Heart right ventricle (tissue), 16 donors: ENCODE measurements around the gene DIP2C. TPM values are rescaled to one million over a fixed set of nuclear protein-coding genes. Genes with fewer than 3 reads are reported as not detected.
A peak's percentile ranks its signal among the peaks of the same experiment; 100 is the strongest.

Experiments
- ATAC-seq, 8 donors: fragments of 200-7000 bp; cut with Tn5 transposase; one replicate each; pipeline ENCODE4 v1.9.1; 2020; ENCODE audit warnings: mild to moderate bottlenecking in 8 of 8, moderate library complexity in 8 of 8, moderate number of reproducible peaks in 1 of 8
- DNase-seq, 2 donors: peaks; one replicate each; pipeline ENCODE4 v3.0.0-alpha.2; 2020
- H3K27ac ChIP-seq, 10 donors: fragments of 200-600 bp; sonication (generic) in 2 of 10; one replicate each; pipeline versions ENCODE4 v1.5.0 to v1.8.0; 2020 to 2022; ENCODE audit warnings: mild to moderate bottlenecking in 3 of 10
- H3K27me3 ChIP-seq, 7 donors: fragments of 200-600 bp; one replicate each; pipeline ENCODE4 v1.8.0; 2021 to 2022; ENCODE audit warnings: mild to moderate bottlenecking in 2 of 7
- H3K36me3 ChIP-seq, 9 donors: fragments of 200-600 bp; sonication (generic) in 1 of 9; one replicate each; pipeline versions ENCODE4 v1.5.0 to v1.8.0; 2020 to 2022; ENCODE audit warnings: mild to moderate bottlenecking in 2 of 9
- H3K4me1 ChIP-seq, 9 donors: fragments of 200-600 bp; sonication (generic) in 1 of 9; one replicate each; pipeline versions ENCODE4 v1.5.0 to v1.8.0; 2020 to 2022; ENCODE audit warnings: mild to moderate bottlenecking in 4 of 9
- H3K4me3 ChIP-seq, 10 donors: fragments of 200-600 bp; sonication (generic) in 2 of 10; one replicate each; pipeline versions ENCODE4 v1.5.0 to v1.8.0; 2020 to 2022; ENCODE audit warnings: mild to moderate bottlenecking in 7 of 10, moderate library complexity in 2 of 10
- H3K9me3 ChIP-seq, 11 donors: fragments of 200-600 bp in 10 of 11; sonication (generic) in 2 of 11; one replicate each; pipeline versions ENCODE4 v1.5.0 to v1.8.0; 2013 to 2022; ENCODE audit warnings: mild to moderate bottlenecking in 2 of 11, control low read depth in 1 of 11, moderate library complexity in 1 of 11
- WGBS, 2 donors: extraction: QIAGEN DNeasy Blood & Tissue Kit; methylation state at CpG; one replicate each; pipeline ENCODE4 v1.1.7; 2013; ENCODE audit warnings: inconsistent platforms in 1 of 2; 5-methylcytosine and 5-hydroxymethylcytosine counted together
- intact Hi-C, 10 donors: fragments of 100-400 bp; cut with DNase I; formaldehyde crosslinking; loops; one replicate each; pipeline versions ENCODE4 v1.11.1 to v1.14.2; 2022
- long read RNA-seq, 3 donors: library from polyadenylated mRNA; unstranded; transcript quantifications; one replicate each; pipeline ENCODE4 v2.0.0, GENCODE V29; 2020 to 2021
- polyA plus RNA-seq, 2 donors: library from polyadenylated mRNA; stranded (reverse); fragments of 200-250 nt; gene quantifications; one replicate each; pipeline ENCODE4 v1.2.3, GENCODE V29; 2013
- total RNA-seq, 10 donors: library from RNA; stranded (reverse); fragmentation: NEBNext Ultra II Directional in 3 of 10; extraction: Animal tissue kit (Norgen Biotek cat#: 25700) in 3 of 10; gene quantifications; one replicate each; pipeline versions ENCODE4 v1.2.1 to v1.2.4, GENCODE V29; 2021 to 2023
- TF ChIP-seq, protein P1 (sequence below), 9 donors: fragments of 200-600 bp; sonication (generic) in 2 of 9; IDR thresholded peaks; one replicate each; pipeline versions ENCODE4 v1.5.0 to v1.8.0; 2021 to 2022; ENCODE audit warnings: antibody characterized with exemption in 9 of 9, mild to moderate bottlenecking in 5 of 9, moderate library complexity in 1 of 9
- donor health status: Arrhythmogenic right ventricular cardiomyopathy.
- donor health status: ischemic (EF 13 %, LVEDD 7.1; RV severe dilation, severe dysfunction).
- donor health status: healthy with polysubstance abuse.
- donor health status: DM: no; HTN: yes; CAD: no.
- donor health status: DM: no; HTN: no; CAD: no.
- donor health status: ischemic (EF 25% LVEDD 6.9; RV normal size, moderate dysfunction).
- donor health status: ischemic (EF 25% LVEDD 5.7; RV mildly dilated, moderate dysfunction).
- donor health status: healthy.
- donor health status: DM: yes; HTN: yes; CAD: no.
- donor health status: Ischemic cardiomyopathy.
- donor health status: ischemic (EF 35%, LVEDD 5.7; RV mildly dilated, moderate dysfunction).
- donor health status: nonischemic (EF 11% LVEDD 7.7; RV severe dilation, severe dysfunction).
- donor health status: DM: yes; HTN: yes; CAD: no.
- donor health status: PGD.
- donor health status: ischemic (EF 29% LVEDD 5.4; RV normal size, mild dysfunction).
- donor health status: nonischemic (EF 23%, LVEDD 6.1; RV moderate dilation, normal function).

Gene DIP2C, protein sequence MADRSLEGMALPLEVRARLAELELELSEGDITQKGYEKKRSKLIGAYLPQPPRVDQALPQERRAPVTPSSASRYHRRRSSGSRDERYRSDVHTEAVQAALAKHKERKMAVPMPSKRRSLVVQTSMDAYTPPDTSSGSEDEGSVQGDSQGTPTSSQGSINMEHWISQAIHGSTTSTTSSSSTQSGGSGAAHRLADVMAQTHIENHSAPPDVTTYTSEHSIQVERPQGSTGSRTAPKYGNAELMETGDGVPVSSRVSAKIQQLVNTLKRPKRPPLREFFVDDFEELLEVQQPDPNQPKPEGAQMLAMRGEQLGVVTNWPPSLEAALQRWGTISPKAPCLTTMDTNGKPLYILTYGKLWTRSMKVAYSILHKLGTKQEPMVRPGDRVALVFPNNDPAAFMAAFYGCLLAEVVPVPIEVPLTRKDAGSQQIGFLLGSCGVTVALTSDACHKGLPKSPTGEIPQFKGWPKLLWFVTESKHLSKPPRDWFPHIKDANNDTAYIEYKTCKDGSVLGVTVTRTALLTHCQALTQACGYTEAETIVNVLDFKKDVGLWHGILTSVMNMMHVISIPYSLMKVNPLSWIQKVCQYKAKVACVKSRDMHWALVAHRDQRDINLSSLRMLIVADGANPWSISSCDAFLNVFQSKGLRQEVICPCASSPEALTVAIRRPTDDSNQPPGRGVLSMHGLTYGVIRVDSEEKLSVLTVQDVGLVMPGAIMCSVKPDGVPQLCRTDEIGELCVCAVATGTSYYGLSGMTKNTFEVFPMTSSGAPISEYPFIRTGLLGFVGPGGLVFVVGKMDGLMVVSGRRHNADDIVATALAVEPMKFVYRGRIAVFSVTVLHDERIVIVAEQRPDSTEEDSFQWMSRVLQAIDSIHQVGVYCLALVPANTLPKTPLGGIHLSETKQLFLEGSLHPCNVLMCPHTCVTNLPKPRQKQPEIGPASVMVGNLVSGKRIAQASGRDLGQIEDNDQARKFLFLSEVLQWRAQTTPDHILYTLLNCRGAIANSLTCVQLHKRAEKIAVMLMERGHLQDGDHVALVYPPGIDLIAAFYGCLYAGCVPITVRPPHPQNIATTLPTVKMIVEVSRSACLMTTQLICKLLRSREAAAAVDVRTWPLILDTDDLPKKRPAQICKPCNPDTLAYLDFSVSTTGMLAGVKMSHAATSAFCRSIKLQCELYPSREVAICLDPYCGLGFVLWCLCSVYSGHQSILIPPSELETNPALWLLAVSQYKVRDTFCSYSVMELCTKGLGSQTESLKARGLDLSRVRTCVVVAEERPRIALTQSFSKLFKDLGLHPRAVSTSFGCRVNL (N-terminal part only)
- total RNA-seq (10 to 100 TPM; 27.6 to 48.2 (median 35.4) TPM), polyA plus RNA-seq (1 to 10 TPM; 7.1 to 8.6 TPM)
- long read RNA-seq, donor 1, full-length matches to known transcripts: 1 of 28 reads
- long read RNA-seq, donor 1, partial matches to known transcripts: 16 of 28 reads
- long read RNA-seq, donor 1, other reads (novel, unspliced or antisense): 11 of 28 reads
- long read RNA-seq, donor 2, full-length matches to known transcripts: 1 of 28 reads
- long read RNA-seq, donor 2, partial matches to known transcripts: 20 of 28 reads
- long read RNA-seq, donor 2, other reads (novel, unspliced or antisense): 7 of 28 reads
- long read RNA-seq, donor 3, full-length matches to known transcripts: 1 of 126 reads
- long read RNA-seq, donor 3, partial matches to known transcripts: 86 of 126 reads
- long read RNA-seq, donor 3, other reads (novel, unspliced or antisense): 39 of 126 reads

DNA sequence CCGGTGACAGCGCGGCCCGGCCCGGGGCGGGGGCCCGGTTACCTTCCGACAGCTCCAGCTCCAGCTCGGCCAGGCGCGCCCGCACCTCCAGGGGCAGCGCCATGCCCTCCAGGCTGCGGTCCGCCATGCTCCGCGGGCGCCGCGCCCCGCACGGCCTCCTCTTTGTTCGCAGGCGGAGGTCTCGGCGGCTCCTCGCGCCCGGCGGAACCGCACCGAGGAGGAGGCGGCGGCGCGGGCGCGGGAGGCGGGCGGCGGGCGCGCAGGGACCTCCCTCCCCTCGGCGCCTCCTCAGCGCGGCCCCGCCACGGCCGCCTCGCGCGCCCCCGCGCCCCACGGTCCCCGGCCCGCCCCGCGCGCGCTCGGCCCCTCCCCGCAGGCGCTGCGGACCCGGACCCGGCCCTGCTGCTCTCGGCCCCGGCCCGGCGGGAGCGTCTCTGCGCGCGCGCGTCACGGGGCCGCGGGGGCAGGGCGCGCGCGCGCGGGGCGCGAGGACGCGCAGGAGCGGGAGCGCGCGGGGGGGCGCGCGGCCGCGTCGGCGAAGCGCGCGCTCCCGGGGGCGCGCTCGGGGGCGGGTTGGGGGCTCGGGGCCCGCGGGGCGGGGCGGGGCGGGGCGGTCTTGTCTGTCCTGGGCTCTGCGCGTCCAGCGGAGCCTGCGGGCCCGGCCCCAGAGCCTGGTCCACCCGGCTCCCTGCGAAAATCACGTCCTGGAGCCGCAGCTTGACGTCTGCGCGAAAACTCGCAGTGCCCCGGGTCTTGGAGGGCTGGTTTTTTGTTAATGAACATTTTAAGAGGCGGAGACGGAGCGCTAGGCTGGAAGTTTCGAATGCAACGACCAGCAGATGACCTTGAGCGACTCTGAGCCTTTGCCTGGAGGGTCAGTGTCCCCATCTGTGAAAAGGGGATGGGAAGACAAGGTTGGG, at the start of gene DIP2C:
Gene DIP2C (minus strand): TSS at position 217 of the 920 bp plus-strand sequence. CDS start 90 bp downstream, at position 127.
- Histone ChIP-seq H3K9me3 (peaks cover 0 to 10% (median 0%) of the 10 kb centered on the region in 11 donors), H3K27ac (peak within 1 kb of the TSS; percentile 77 to 94 (median 88)), H3K4me1 (peaks cover 5 to 24% (median 16%) of the 10 kb centered on the region in 9 donors), H3K4me3 (peak within 1 kb of the TSS; percentile 62 to 92 (median 84)), H3K36me3 (no peaks in the 10 kb centered on the region), H3K27me3 (peaks cover 0 to 12% (median 0%) of the 10 kb centered on the region in 7 donors)
- peak; percentile 74 to 90 (median 83) for ATAC-seq
- TF ChIP-seq, protein P1, sequence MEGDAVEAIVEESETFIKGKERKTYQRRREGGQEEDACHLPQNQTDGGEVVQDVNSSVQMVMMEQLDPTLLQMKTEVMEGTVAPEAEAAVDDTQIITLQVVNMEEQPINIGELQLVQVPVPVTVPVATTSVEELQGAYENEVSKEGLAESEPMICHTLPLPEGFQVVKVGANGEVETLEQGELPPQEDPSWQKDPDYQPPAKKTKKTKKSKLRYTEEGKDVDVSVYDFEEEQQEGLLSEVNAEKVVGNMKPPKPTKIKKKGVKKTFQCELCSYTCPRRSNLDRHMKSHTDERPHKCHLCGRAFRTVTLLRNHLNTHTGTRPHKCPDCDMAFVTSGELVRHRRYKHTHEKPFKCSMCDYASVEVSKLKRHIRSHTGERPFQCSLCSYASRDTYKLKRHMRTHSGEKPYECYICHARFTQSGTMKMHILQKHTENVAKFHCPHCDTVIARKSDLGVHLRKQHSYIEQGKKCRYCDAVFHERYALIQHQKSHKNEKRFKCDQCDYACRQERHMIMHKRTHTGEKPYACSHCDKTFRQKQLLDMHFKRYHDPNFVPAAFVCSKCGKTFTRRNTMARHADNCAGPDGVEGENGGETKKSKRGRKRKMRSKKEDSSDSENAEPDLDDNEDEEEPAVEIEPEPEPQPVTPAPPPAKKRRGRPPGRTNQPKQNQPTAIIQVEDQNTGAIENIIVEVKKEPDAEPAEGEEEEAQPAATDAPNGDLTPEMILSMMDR (IDR thresholded peaks at IDR 0.05): no peak
- DNase-seq: peak; percentile 72 to 81
- intact Hi-C loops: loop anchor here in 9 of 10 donors (2.0 to 10.0 kb wide), 7 partner anchors 62 to 238 kb away; no protein-coding TSS in a partner anchor
- 1 to 2% methylated on average over 21 to 133 of the region's 137 CpGs for WGBS, 2 donors

DNA sequence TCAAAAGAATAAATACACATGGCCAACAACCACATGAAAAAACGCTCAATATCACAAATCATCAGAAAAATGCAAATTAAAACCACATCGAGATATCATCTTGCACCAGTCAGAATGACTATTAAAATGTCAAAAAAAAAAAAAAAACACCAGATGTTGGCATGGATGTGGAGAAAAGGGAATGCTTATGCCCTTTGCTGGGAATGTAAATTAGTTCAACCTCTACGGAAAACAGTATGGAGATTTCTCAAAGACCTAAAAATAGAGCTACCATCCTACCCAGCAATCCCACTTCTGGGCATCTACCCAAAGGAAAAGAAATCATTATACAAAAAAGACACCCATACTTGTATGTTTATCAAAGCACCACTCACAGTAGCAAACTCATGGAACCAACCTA, 45.0 kb upstream of the DIP2C start:
- Histone ChIP-seq H3K9me3 (peaks cover 0 to 3% (median 0%) of the 10 kb centered on the region in 11 donors), H3K27me3 (peaks cover 0 to 32% (median 5%) of the 10 kb centered on the region in 7 donors), H3K4me3 (no peak overlapping the region), H3K36me3 (no peaks in the 10 kb centered on the region), H3K27ac (no peak overlapping the region), H3K4me1 (no peaks in the 10 kb centered on the region)
- 66 to 77% methylated on average over 3 of the region's 3 CpGs for WGBS, 2 donors
- DNase-seq: no peak
- intact Hi-C loops: no loop called here
- TF ChIP-seq, protein P1 (IDR thresholded peaks at IDR 0.05): no peak
- no peak for ATAC-seq

GRCh38 chr10:733086-733485, 43.6 kb upstream of the DIP2C start:
- TF ChIP-seq, protein P1 (IDR thresholded peaks at IDR 0.05): no peak
- ATAC-seq (no peak), DNase-seq (no peak)
- Histone ChIP-seq H3K4me1 (no peaks in the 10 kb centered on the region), H3K9me3 (peaks cover 0 to 3% (median 0%) of the 10 kb centered on the region in 11 donors), H3K36me3 (no peaks in the 10 kb centered on the region), H3K4me3 (no peak overlapping the region), H3K27ac (no peak overlapping the region), H3K27me3 (peaks cover 0 to 30% (median 0%) of the 10 kb centered on the region in 7 donors)
- 76 to 77% methylated on average over 9 of the region's 9 CpGs for WGBS, 2 donors
- intact Hi-C loops: no loop called here
